NCI-H2107 treated with DMSO at 0.1 percent for 48 hours (cell line): ENCODE measurements around the gene C2CD2.

Experiments used
- DNase-seq: peaks from one replicate; lab custom pipeline; 2025; ENCODE audit not compliant: unreplicated experiment; lab: John Stamatoyannopoulos, UW

Gene C2CD2

DNA sequence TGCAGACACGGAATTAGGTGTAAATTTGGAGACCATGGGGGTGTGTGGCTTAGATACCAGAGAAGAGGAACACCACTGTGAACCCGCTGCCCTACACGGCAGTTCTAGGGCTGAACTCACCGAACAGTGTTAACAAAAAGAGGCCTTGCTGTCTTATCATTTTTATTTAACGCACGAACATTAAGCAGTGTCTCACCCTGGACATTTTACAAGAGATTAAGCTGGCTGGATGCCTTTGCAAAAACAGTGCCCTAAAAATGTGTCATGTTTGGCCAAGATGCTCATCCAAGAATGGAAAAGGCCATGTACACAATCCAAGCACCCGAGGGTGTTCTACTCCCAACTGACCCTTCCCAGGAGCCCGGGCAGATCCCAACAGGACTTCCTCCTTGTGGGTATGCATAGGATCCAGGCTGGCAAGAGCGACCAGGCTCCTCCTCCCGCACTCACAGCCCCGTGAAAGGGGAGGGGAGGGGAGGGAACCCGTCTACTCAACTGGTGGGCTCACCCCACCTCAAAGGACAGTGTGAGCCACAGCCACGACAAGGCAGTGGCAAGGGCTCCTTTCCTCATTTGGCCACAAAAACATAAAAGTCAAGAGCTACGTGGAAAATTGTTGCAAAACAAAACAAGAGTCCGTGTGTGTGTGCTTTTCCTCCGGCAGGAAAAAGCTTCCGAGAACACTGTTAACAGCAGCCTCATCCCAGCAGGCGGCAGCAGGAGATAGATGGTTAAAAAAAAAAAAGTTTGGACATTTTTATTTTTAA lies 20.3 kb downstream of the C2CD2 start:
- DNase-seq = no peak

DNA sequence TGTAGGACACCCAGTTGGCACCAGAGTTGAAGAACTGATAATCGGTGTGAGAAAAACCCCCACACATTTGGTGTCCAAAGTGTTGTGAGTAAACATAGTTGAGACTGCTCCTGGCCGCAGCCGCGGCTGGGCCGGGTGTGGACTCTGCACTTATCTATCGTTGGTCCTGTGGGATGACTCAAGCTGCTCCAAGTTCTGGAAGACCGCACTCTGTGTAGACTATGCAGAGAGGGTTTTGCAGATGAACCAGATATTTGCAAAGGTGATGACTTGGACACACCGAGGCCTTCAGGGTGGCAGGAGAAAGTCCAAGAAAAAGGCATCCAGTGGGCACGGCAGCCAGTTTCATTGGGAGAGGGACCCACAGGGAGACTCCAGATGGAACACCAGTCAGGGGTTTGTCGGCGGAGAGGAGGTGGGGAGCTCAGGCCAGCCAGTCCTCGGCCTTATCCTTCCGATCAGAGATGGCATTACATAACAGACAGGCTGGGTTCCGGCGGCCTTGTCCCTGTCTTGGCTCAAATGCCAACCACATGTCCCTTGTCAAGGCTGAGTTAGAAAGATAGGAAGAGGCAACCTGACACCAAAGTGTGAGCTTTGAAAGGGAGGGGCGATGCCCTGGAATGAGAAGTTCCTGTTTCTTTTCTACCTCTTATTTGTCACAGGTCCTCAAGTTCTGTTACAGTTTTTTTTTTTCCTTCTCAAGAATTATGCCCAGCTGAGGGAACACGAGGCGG lies 21.1 kb downstream of the C2CD2 start:
- DNase-seq = peak; percentile 23

- no peak for DNase-seq
Observed at GRCh38 chr21:41932191-41932575, 21.6 kb downstream of the C2CD2 start.

DNA sequence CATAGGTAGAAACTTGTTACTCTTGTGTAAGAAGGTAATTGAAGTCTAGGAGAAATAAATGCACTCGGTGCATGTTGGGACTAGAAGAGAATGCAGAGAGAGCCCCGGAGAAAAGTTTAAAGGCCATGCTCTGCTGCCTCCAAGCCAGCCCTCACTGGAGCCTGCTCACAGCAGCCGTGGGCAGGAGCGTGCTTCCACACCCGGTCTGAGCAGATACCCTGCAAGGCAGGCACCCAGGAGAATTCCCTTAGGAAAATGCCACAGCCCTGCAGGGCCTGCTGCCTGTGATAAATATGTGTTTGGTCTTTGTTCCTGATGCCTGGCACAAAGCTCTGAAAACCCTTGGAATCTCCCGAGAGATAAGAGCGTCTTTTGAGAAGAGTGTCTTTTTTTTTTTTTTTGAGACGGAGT lies 22.8 kb downstream of the C2CD2 start:
- DNase-seq = peak; percentile 18

DNA sequence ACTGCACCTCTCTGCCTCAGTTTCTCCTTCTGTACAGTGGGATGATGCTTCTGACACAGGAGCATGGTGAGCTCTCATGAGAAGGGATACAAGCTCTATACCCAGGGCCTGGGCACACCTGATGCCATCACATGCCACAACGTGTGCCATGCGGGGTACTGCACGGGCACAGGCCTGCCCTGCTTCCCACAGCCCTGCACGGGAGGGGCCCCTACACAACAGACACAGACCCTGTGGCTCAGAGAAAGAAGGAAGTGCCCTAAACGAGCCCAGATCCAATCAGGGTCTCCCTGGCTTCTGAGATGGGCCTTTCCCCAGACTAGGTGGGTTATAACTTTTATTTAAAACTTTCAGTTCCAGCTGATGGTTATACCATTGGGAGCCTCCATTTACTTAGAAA lies 24.6 kb downstream of the C2CD2 start:
- no peak for DNase-seq

GRCh38 chr21:41928621-41929220 lies 25.1 kb downstream of the C2CD2 start:
- DNase-seq = no peak

DNA sequence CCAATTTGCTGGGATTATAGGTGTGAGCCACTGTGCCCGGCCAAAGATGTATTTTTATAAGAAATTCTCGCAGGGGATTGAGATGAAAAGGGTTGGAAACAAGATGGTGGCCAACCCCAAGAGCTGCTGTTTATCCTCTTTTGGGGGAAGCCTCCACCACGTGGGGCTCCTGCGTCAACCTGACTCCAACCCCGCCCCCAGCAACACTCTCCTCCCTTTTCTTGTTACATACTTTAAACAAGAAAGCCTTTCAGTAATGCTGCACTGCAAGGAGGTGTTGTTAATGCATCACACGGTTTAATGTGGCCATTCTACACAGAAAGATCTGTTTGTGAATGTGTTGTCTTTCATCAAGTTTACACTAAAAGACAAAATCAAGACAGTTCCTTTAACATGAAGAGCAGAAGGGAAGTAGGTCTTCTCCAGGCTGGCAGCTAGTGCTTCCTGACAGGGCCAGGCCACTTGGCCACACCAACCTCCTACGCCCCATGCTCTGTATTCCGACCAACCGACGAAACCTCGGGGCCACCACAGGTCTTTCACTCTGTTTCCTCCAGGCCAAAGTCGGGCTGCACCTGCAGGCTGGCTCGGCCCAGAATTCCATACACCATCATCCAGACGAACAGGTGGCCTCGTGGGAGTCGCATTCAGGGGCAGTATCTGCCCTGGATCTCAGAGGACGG lies 25.9 kb downstream of the C2CD2 start:
- no peak for DNase-seq

DNA sequence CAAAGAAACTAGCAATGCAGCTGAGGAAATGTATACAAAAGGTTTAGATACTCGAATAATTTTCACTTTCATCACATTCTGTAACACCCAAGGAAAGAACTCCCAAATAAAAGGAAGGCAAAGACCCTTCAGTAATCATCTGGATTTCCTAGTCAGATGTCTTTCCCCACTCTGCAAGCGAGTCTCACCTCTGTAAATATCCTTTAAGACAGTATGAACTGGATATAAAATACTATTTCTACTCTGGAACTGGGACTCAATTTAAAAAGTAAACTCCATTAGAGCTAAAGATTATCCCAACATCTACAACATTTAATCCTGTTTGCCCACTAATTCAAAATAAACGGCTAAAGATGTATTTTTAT lies 27.0 kb downstream of the C2CD2 start:
- DNase-seq = no peak

DNA sequence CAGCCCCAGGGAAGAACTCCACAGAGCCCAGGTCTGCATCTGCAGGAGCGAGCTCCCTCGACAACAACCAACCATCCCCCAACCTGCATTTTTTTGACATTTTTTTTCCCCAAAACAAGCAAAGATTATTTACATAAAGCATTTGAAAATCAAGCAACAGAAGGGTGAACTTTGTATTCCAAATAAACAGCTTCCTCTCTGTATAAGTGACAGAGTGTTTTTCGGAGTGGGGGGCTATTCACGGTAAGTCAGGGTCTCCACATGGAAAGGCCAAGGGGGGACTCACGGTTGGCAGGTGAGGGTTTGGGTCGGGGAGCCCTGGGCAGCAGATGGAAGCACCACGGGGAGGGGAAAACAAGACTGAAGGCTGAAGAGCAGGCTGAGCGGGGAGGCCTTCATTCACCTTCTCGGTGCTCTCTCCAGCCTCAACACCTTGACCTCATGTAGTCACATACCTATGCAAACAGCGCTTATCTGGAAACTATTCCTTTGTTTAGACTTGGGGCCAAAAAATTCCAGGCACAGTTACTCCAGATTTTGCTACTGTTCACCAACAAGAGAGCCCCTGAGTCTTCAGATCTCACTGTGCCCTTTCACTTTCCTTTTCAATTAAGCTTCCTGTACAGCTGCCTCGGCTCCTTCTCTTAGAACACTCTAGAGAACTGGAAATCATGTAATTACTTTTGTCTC lies 27.6 kb downstream of the C2CD2 start:
- DNase-seq = peak; percentile 83

DNA sequence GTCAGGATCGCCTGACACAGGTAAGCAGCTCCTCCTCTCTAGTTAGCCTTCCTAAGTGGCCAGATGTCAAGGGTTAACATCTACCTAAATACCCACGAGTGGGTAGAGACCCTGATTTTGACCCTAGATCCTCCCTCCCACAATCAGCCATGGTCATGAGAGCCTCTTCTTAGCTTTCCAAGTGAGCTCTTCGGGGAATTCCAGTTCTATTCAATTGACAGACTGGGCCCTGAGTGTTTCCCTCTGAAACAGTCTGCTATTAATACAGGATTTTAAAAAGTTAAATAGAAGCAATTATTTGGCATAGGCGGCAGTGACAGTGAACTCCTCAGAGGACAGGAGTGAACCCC lies 28.1 kb downstream of the C2CD2 start:
- DNase-seq = no peak

- DNase-seq = no peak
Observed at GRCh38 chr21:41924368-41924754, 29.5 kb downstream of the C2CD2 start.

GRCh38 chr21:41923631-41924367 lies 30.0 kb downstream of the C2CD2 start:
- DNase-seq = no peak

GRCh38 chr21:41923186-41923585 lies 30.6 kb downstream of the C2CD2 start:
- no peak for DNase-seq

- no peak for DNase-seq
Observed at GRCh38 chr21:41921021-41921420, 32.8 kb downstream of the C2CD2 start.

GRCh38 chr21:41920476-41920875 lies 33.3 kb downstream of the C2CD2 start:
- DNase-seq = no peak

- no peak for DNase-seq
Observed at GRCh38 chr21:41919666-41920398, 34.0 kb downstream of the C2CD2 start.

GRCh38 chr21:41918561-41919358 lies 35.1 kb downstream of the C2CD2 start:
- no peak for DNase-seq

DNA sequence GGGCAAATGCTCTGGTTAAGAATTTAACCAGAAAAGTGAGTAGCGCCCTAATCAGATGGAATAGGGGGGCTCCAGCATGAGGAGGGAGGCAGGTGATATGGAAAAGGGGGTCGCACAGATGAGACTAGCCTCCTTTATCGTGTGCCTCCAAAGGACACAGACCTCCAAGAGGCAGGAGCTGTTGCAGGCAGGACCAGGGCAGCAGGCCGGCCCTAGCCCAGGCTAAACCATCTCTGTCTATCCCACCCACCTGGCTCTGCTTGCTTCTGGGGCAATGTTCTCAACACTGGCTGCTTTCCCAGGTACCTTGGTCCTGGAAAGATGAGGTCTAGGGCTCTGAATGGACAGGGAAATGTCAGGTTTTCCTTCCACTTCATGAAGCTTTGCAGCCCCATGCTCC lies 36.3 kb downstream of the C2CD2 start:
- no peak for DNase-seq

- no peak for DNase-seq
Observed at GRCh38 chr21:41916888-41917433, 36.9 kb downstream of the C2CD2 start.
